IPS DF 6.9 (cell line): ENCODE results near the gene RPS21.

Experiments
- DNase-seq: peaks from one replicate; pipeline ENCODE4 v3.0.0-alpha.2; 2013; ENCODE audit warnings: low read depth, low spot score
- H3K27ac ChIP-seq: one replicate; pipeline ENCODE4 v1.5.1; 2013; ENCODE audit warnings: low read length, control low read depth
- H3K27me3 ChIP-seq: 2 replicates; pipeline ENCODE4 v1.6.1; 2013; ENCODE audit warnings: mild to moderate bottlenecking, low read length; ENCODE audit not compliant: control insufficient read depth, insufficient read depth
- H3K36me3 ChIP-seq: 2 replicates; pipeline ENCODE4 v1.6.1; 2013; ENCODE audit warnings: low read length; ENCODE audit not compliant: control insufficient read depth, insufficient read depth
- H3K4me1 ChIP-seq: 2 replicates; pipeline ENCODE4 v1.6.1; 2013; ENCODE audit warnings: low read length; ENCODE audit not compliant: control insufficient read depth, insufficient read depth
- H3K4me3 ChIP-seq: 2 replicates; pipeline ENCODE4 v1.5.1; 2013; ENCODE audit warnings: mild to moderate bottlenecking, low read length
- H3K9me3 ChIP-seq: 2 replicates; pipeline ENCODE4 v1.6.1; 2013; ENCODE audit warnings: low read length, inconsistent platforms; ENCODE audit not compliant: control insufficient read depth, insufficient read depth
- whole genome bisulfite sequencing: extraction: QIAGEN DNeasy Blood & Tissue Kit; methylation state at CpG from one replicate; pipeline ENCODE4 v1.1.7; 2013; ENCODE audit warnings: mixed read lengths, missing lambda C conversion rate; ENCODE audit not compliant: insufficient read length, insufficient coverage; 5-methylcytosine and 5-hydroxymethylcytosine counted together

The RPS21 gene

GRCh38 chr20:62347445-62347844, 39.5 kb upstream of the RPS21 start:
- Histone ChIP-seq H3K4me3 (no peak overlapping the region), H3K36me3 (peaks cover 49% of the 10 kb centered on the region), H3K9me3 (no peaks in the 10 kb centered on the region), H3K4me1 (no peaks in the 10 kb centered on the region), H3K27me3 (no peaks in the 10 kb centered on the region), H3K27ac (no peak overlapping the region)
- no CpG with 5 or more reads among the region's 9 CpGs for WGBS
- no peak for DNase-seq

GRCh38 chr20:62348604-62349003, 38.3 kb upstream of the RPS21 start:
- DNase-seq = no peak
- no peak overlapping the region for H3K27ac ChIP-seq
- H3K4me1 ChIP-seq = no peaks in the 10 kb centered on the region; the same call in 1 of the 2 replicates
- H3K36me3 ChIP-seq = peaks cover 57% of the 10 kb centered on the region
- WGBS = no CpG with 5 or more reads among the region's 1 CpG
- H3K4me3 ChIP-seq = no peak overlapping the region
- H3K27me3 ChIP-seq = no peaks in the 10 kb centered on the region
- H3K9me3 ChIP-seq = no peaks in the 10 kb centered on the region

GRCh38 chr20:62349556-62350097, 37.3 kb upstream of the RPS21 start:
- H3K27me3 ChIP-seq = no peaks in the 10 kb centered on the region
- H3K9me3 ChIP-seq = no peaks in the 10 kb centered on the region
- WGBS = 100% methylated on average over 1 of the region's 7 CpGs
- H3K27ac ChIP-seq = no peak overlapping the region
- no peak for DNase-seq
- H3K36me3 ChIP-seq = peaks cover 58% of the 10 kb centered on the region
- peaks cover 4% of the 10 kb centered on the region; the same call in 1 of the 2 replicates for H3K4me1 ChIP-seq
- H3K4me3 ChIP-seq = no peak overlapping the region

- Histone ChIP-seq H3K4me1 (peaks cover 8% of the 10 kb centered on the region; the same call in 1 of the 2 replicates), H3K4me3 (no peak overlapping the region), H3K36me3 (peaks cover 58% of the 10 kb centered on the region), H3K27me3 (no peaks in the 10 kb centered on the region), H3K27ac (no peak overlapping the region), H3K9me3 (no peaks in the 10 kb centered on the region)
- no CpG with 5 or more reads among the region's 16 CpGs for WGBS
- no peak for DNase-seq
Observed at GRCh38 chr20:62350098-62350628, 36.7 kb upstream of the RPS21 start.

GRCh38 chr20:62350629-62351422, 36.1 kb upstream of the RPS21 start:
- no peak for DNase-seq
- WGBS = no CpG with 5 or more reads among the region's 23 CpGs
- Histone ChIP-seq H3K9me3 (no peaks in the 10 kb centered on the region), H3K27ac (no peak overlapping the region), H3K36me3 (peaks cover 54% of the 10 kb centered on the region), H3K4me3 (no peak overlapping the region), H3K27me3 (no peaks in the 10 kb centered on the region), H3K4me1 (peaks cover 10% of the 10 kb centered on the region; the same call in 1 of the 2 replicates)

GRCh38 chr20:62351469-62352401, 35.2 kb upstream of the RPS21 start:
- Histone ChIP-seq H3K27ac (no peak overlapping the region), H3K9me3 (no peaks in the 10 kb centered on the region), H3K27me3 (no peaks in the 10 kb centered on the region), H3K36me3 (peaks cover 46% of the 10 kb centered on the region), H3K4me3 (no peak overlapping the region), H3K4me1 (peaks cover 14% of the 10 kb centered on the region; the same call in 1 of the 2 replicates)
- WGBS = no CpG with 5 or more reads among the region's 60 CpGs
- DNase-seq = no peak

GRCh38 chr20:62352402-62353288, 34.3 kb upstream of the RPS21 start:
- Histone ChIP-seq H3K4me1 (peaks cover 14% of the 10 kb centered on the region; the same call in 1 of the 2 replicates), H3K27me3 (no peaks in the 10 kb centered on the region), H3K4me3 (no peak overlapping the region), H3K36me3 (peaks cover 37% of the 10 kb centered on the region), H3K9me3 (no peaks in the 10 kb centered on the region), H3K27ac (no peak overlapping the region)
- no peak for DNase-seq
- no CpG with 5 or more reads among the region's 43 CpGs for WGBS

GRCh38 chr20:62353289-62354030, 33.4 kb upstream of the RPS21 start:
- H3K27me3 ChIP-seq = no peaks in the 10 kb centered on the region
- no peak overlapping the region for H3K27ac ChIP-seq
- peaks cover 14% of the 10 kb centered on the region; the same call in 1 of the 2 replicates for H3K4me1 ChIP-seq
- no peak for DNase-seq
- no CpG with 5 or more reads among the region's 16 CpGs for WGBS
- no peaks in the 10 kb centered on the region for H3K9me3 ChIP-seq
- H3K4me3 ChIP-seq = no peak overlapping the region
- peaks cover 36% of the 10 kb centered on the region for H3K36me3 ChIP-seq
